SJCRH30 (cell line): ENCODE measurements around the gene GRM8. TPM values are rescaled to one million over a fixed set of nuclear protein-coding genes. Genes with fewer than 3 reads are reported as not detected.

ENCODE experiments used
- DNase-seq, 2 experiments: peaks; one replicate each; pipeline ENCODE4 v3.0.0-alpha.2; 2015 to 2020
- H3K27ac ChIP-seq: fragments of 250-450 bp; sonication (Bioruptor Pico); 2 replicates; pipeline ENCODE4 v1.5.1; 2020; ENCODE audit warnings: mild to moderate bottlenecking, moderate library complexity
- H3K27me3 ChIP-seq: fragments of 250-450 bp; sonication (Bioruptor Pico); 2 replicates; pipeline ENCODE4 v1.5.1; 2020; ENCODE audit warnings: mild to moderate bottlenecking, moderate library complexity
- H3K36me3 ChIP-seq: fragments of 250-450 bp; sonication (Bioruptor Pico); 2 replicates; pipeline ENCODE4 v1.5.1; 2020; ENCODE audit warnings: mild to moderate bottlenecking, moderate library complexity
- H3K4me1 ChIP-seq: fragments of 250-450 bp; sonication (Bioruptor Pico); 2 replicates; pipeline ENCODE4 v1.5.1; 2020; ENCODE audit warnings: mild to moderate bottlenecking, moderate library complexity
- H3K4me3 ChIP-seq: fragments of 250-450 bp; sonication (Bioruptor Pico); 2 replicates; pipeline ENCODE4 v1.5.1; 2020; ENCODE audit warnings: mild to moderate bottlenecking, moderate library complexity
- H3K9me3 ChIP-seq: fragments of 250-450 bp; sonication (Bioruptor Pico); replicated peaks from 2 replicates; pipeline ENCODE4 v1.5.1; 2020; ENCODE audit warnings: mild to moderate bottlenecking, moderate library complexity
- total RNA-seq: library from RNA; depleted of rRNA; stranded (reverse); fragments of >200 nt; shearing (Covaris generic); gene quantifications from 2 replicates; pipeline ENCODE4 v1.2.3, GENCODE V29; 2014

GRM8 gene
- total RNA-seq, 1 experiment from 2014 or later: 0.36 TPM

DNA sequence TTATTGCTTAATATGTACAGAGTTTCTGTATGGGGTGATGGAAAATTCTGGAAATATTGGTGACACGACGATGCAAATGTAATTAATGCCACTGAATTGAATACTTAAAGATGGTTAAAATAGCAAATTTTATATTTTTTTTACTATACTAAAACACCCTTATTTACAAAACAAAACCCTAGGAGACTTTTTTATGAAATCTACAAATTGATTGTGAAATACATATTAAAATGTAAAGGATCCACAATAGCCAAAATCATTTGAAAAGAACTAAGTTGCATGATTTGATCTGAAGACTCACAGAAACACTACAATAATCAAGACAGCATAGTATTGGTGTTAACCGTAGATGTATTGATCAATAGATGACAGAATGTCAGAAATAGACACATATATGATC is 252.0 kb downstream of the GRM8 start:
- Histone ChIP-seq H3K9me3 (no peaks in the 10 kb centered on the region), H3K27me3 (no peaks in the 10 kb centered on the region; the same call in 1 of the 2 replicates), H3K36me3 (no peaks in the 10 kb centered on the region), H3K27ac (no peak overlapping the region), H3K4me3 (no peak overlapping the region), H3K4me1 (no peaks in the 10 kb centered on the region)
- DNase-seq: no peak

DNA sequence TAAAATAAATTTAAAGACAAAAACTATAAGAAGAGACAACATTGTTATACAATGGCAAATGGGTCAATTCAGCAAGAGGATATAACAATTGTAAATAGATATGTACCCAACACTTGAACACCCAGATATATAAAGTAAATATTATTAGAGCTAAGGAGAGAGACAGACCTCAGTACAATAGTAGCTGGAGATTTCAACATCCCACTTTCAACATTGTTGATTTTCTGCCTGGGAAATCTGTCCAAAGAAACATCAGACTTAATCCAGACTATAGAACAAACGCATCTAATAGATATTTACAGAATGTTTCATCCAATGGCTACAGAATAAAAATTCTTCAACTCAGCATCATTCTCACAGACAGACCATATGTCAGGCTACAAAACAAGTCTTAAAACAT is 256.1 kb downstream of the GRM8 start:
- H3K4me3 ChIP-seq: no peak overlapping the region

DNA sequence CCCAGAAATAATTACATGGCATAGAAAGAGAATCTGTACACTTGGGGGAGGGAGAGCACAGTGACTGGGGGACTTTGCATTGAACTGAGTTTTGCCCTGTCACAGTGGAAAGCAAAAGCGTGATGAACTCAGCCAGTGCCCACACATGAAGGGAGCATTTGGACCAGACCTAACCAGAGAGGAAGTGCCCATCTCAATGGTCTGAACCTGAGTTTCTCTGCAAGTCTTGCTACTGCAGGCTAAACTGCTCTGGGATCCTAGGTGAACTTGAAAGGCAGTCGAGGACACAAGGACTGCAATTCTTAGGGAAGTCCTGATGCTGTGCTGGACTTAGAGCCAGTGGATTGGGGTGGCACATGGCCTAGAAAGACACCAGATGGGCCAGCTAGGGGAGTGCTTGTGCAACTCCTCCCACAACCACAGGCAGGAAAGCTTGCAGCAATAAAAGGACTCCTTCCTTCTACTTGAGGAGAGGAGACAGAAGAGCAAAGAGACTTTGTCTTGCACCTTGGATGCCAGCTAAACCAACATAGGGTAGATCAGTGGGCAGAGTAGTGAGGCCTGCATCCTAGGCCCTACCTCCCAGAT is 259.0 kb downstream of the GRM8 start:
- H3K27me3 ChIP-seq: no peaks in the 10 kb centered on the region
- no peaks in the 10 kb centered on the region for H3K36me3 ChIP-seq
- no peaks in the 10 kb centered on the region for H3K4me1 ChIP-seq
- no peak overlapping the region for H3K27ac ChIP-seq
- no peak for DNase-seq
- no peak overlapping the region for H3K4me3 ChIP-seq
- H3K9me3 ChIP-seq: no peaks in the 10 kb centered on the region

More for the DNA sequence above, 256.1 kb downstream of the GRM8 start:
- no peak for DNase-seq
- no peaks in the 10 kb centered on the region for H3K9me3 ChIP-seq
- no peaks in the 10 kb centered on the region; the same call in 1 of the 2 replicates for H3K27me3 ChIP-seq
- H3K36me3 ChIP-seq: no peaks in the 10 kb centered on the region
- no peaks in the 10 kb centered on the region for H3K4me1 ChIP-seq
- H3K27ac ChIP-seq: no peak overlapping the region

DNA sequence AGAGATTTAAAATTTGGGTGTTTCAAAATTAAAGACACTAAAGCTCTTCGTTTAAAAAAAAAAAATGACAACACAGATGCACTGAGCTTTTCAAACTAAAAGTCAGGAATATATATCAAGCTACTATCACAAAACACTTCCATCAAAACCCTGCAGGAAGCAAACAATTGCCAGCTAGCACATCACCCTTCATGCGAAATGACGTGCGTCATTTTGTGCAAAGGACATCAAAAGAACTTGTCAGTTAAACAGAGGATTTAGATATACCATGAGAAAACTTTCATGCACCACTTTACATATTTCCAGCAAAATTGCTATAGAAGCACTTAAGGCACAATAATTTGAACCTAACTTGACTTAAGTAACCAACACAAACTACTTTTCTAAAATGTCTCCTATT is 264.7 kb downstream of the GRM8 start:
- Histone ChIP-seq H3K27ac (no peak overlapping the region), H3K36me3 (no peaks in the 10 kb centered on the region), H3K9me3 (no peaks in the 10 kb centered on the region), H3K4me3 (no peak overlapping the region), H3K27me3 (no peaks in the 10 kb centered on the region), H3K4me1 (no peaks in the 10 kb centered on the region)
- DNase-seq: no peak

DNA sequence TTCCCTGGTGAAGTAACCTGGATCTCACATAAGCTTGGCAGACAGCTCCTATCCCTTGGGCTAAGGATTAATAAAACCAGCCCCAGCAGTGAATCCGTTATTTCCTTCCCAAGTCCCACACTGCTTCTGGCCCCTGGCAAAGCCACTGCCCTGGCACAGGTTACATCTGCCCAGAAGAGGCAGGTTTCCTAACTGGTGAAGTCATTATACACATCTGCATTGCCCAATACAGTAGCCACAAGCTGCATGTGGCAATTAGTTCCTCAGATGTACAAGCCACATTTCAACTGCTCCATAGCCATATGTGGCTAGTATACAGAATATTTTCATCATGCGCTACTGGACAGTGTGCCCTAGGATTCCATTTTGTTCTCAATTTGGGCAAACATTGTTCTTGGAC is 273.0 kb downstream of the GRM8 start:
- DNase-seq: no peak
- Histone ChIP-seq H3K36me3 (no peaks in the 10 kb centered on the region), H3K9me3 (no peaks in the 10 kb centered on the region), H3K4me3 (no peak overlapping the region), H3K27me3 (no peaks in the 10 kb centered on the region; the same call in none of the 2 replicates), H3K4me1 (no peaks in the 10 kb centered on the region), H3K27ac (no peak overlapping the region)

GRCh38 chr7:126978865-126979264 is 273.9 kb downstream of the GRM8 start:
- no peaks in the 10 kb centered on the region for H3K36me3 ChIP-seq
- H3K27ac ChIP-seq: no peak overlapping the region
- no peak overlapping the region for H3K4me3 ChIP-seq
- no peaks in the 10 kb centered on the region for H3K9me3 ChIP-seq
- H3K27me3 ChIP-seq: no peaks in the 10 kb centered on the region; the same call in none of the 2 replicates
- no peaks in the 10 kb centered on the region for H3K4me1 ChIP-seq
- DNase-seq: no peak

DNA sequence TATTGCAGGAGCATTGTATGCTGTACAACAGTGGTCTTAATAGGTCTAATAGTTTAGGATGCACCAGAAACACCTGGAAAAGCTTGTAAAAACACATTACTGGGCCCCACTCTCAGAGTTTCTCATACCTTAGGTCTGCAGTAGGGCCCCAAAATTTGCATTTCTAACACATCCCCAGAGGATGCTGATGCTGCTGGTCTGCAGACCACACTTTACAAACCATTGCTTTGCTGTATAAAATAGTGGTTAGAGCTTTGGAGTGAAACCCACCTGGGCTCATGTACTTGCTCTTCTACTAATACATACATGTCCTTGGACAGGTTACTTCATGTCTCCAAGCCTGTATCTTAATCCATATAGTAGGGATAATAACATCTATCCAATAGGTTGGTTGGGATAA is 279.7 kb downstream of the GRM8 start:
- DNase-seq: no peak
- H3K4me3 ChIP-seq: no peak overlapping the region
- H3K4me1 ChIP-seq: no peaks in the 10 kb centered on the region
- no peaks in the 10 kb centered on the region for H3K36me3 ChIP-seq
- H3K27me3 ChIP-seq: no peaks in the 10 kb centered on the region; the same call in none of the 2 replicates
- H3K27ac ChIP-seq: no peak overlapping the region
- no peaks in the 10 kb centered on the region for H3K9me3 ChIP-seq

GRCh38 chr7:126972571-126972970 is 280.2 kb downstream of the GRM8 start:
- Histone ChIP-seq H3K27ac (no peak overlapping the region), H3K4me3 (no peak overlapping the region), H3K36me3 (no peaks in the 10 kb centered on the region), H3K4me1 (no peaks in the 10 kb centered on the region), H3K9me3 (no peaks in the 10 kb centered on the region), H3K27me3 (no peaks in the 10 kb centered on the region; the same call in none of the 2 replicates)
- DNase-seq: no peak

DNA sequence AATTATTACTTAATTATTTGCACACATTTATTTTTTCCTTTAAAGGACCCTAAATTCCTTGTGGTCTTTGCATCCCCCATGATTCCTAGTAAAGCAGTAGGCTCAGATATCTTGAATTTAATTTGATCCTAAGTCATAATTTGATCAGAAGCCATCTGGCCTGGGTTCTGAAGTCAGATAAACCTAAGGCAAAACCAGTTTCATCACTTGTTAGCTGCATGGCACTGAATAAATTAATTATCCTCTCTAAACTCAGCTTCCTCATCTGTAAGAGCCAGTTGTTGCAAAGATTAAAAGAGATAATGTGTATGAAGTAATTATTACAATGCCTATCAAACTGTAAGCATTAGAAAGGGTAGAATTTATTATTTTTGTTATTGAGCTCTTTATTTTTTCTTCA is 293.1 kb downstream of the GRM8 start:
- no peak for DNase-seq
- H3K27ac ChIP-seq: no peak overlapping the region
- no peaks in the 10 kb centered on the region for H3K36me3 ChIP-seq
- no peaks in the 10 kb centered on the region for H3K4me1 ChIP-seq
- H3K9me3 ChIP-seq: no peaks in the 10 kb centered on the region
- no peak overlapping the region for H3K4me3 ChIP-seq
- H3K27me3 ChIP-seq: no peaks in the 10 kb centered on the region

DNA sequence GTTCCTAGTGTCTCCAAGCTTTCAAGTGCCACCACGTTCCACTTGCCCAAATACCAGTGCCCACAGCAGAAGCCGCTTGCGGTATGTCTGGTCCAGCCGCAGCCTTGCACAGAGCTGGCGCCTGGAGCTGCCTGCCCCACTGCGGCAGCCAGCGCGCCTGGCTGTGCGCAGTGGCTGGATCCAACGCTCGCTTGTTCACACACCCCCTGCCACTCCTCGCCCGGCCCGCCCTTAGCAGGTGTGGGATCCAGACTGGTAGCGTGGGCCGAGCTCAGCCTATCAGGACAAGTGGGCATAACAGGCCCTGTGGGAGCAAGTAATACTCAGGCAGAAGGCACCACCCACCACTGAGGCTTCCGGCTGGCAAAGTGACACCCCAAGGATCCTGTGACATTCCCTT is 294.4 kb downstream of the GRM8 start:
- no peak for DNase-seq

DNA sequence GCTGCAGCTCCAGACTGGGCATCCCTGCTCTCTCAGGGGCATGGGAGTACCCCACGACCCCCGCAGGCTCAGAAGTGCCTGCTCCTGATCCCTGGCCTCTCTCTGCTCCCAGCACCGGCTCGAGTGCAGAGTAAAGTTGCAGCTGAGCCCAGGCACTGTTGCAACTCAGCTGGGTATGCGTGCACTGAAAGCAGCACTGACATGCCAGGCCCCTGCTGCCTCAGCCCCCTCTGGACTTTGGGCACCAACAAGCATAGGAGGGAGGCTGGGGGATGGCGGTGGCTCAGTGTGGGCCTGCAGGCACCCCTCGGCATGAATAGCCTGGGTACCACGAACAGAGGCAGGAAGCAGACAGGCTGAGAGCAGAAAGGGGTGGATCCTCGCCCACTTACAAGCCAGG is 295.3 kb downstream of the GRM8 start:
- no peak for DNase-seq
- Histone ChIP-seq H3K4me1 (no peaks in the 10 kb centered on the region), H3K4me3 (no peak overlapping the region), H3K27me3 (no peaks in the 10 kb centered on the region), H3K36me3 (no peaks in the 10 kb centered on the region), H3K27ac (no peak overlapping the region), H3K9me3 (no peaks in the 10 kb centered on the region)

More for the DNA sequence above, 294.4 kb downstream of the GRM8 start:
- Histone ChIP-seq H3K27ac (no peak overlapping the region), H3K36me3 (no peaks in the 10 kb centered on the region), H3K9me3 (no peaks in the 10 kb centered on the region), H3K4me1 (no peaks in the 10 kb centered on the region), H3K27me3 (no peaks in the 10 kb centered on the region), H3K4me3 (no peak overlapping the region)

DNA sequence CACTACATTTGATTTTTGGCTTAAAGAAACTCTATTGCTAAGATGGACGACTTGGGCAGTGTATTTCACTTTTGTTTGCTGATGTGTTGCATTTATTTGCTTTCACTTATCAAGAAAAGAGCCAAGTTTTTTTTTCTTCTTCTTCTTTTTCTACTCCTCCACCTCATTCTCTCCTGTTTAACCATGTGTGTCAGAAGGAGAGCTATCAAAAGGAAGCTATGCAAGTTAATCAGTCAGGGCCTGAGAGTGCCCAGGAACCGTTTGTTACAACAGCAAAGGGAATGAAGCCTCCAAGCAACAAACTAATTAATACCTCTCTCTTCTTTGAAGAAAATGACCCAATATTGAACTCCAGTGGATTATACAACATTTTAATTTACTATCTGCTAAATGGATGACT is 299.3 kb downstream of the GRM8 start:
- no peaks in the 10 kb centered on the region for H3K4me1 ChIP-seq
- H3K27ac ChIP-seq: no peak overlapping the region
- no peaks in the 10 kb centered on the region for H3K36me3 ChIP-seq
- no peak overlapping the region for H3K4me3 ChIP-seq
- no peaks in the 10 kb centered on the region for H3K9me3 ChIP-seq
- no peak for DNase-seq
- no peaks in the 10 kb centered on the region for H3K27me3 ChIP-seq

DNA sequence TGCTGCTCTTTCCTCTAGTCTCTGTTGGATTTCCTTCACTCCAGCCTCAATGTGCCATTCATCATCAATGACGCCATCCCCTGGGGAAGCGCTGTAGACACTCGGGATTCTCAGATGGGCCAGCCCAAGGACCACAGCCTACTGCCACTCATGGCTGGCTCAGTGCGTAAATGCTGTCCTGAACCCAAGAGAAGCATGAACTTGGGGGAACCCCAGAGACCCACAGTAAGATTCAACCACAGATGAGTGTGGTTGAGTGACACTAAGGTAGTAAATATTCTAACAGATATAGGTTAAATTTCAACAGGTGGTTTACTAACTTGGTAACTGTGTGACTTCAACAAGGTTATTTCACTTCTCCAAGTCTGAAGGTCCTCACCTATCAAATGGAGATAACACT is 304.1 kb downstream of the GRM8 start:
- Histone ChIP-seq H3K4me3 (no peak overlapping the region), H3K27me3 (no peaks in the 10 kb centered on the region), H3K4me1 (no peaks in the 10 kb centered on the region), H3K36me3 (no peaks in the 10 kb centered on the region), H3K27ac (no peak overlapping the region), H3K9me3 (no peaks in the 10 kb centered on the region)
- no peak for DNase-seq

GRCh38 chr7:126940723-126941307 is 311.9 kb downstream of the GRM8 start:
- Histone ChIP-seq H3K9me3 (no peaks in the 10 kb centered on the region), H3K27ac (no peak overlapping the region), H3K27me3 (no peaks in the 10 kb centered on the region; the same call in 1 of the 2 replicates), H3K36me3 (no peaks in the 10 kb centered on the region), H3K4me3 (no peak overlapping the region), H3K4me1 (no peaks in the 10 kb centered on the region)
- no peak for DNase-seq

GRCh38 chr7:126937171-126937570 is 315.6 kb downstream of the GRM8 start:
- Histone ChIP-seq H3K27me3 (no peaks in the 10 kb centered on the region; the same call in 1 of the 2 replicates), H3K9me3 (no peaks in the 10 kb centered on the region), H3K4me3 (no peak overlapping the region), H3K27ac (no peak overlapping the region), H3K4me1 (no peaks in the 10 kb centered on the region), H3K36me3 (no peaks in the 10 kb centered on the region)
- DNase-seq: no peak

- Histone ChIP-seq H3K27me3 (no peaks in the 10 kb centered on the region; the same call in 1 of the 2 replicates), H3K4me1 (no peaks in the 10 kb centered on the region), H3K9me3 (no peaks in the 10 kb centered on the region), H3K4me3 (no peak overlapping the region), H3K36me3 (no peaks in the 10 kb centered on the region), H3K27ac (no peak overlapping the region)
- no peak for DNase-seq
Measured at GRCh38 chr7:126931581-126931980, 321.2 kb downstream of the GRM8 start.
